Cardiac muscle cell (in vitro differentiated cells and primary cell): ENCODE data around the gene MAN2B2. TPM values are rescaled to one million over a fixed set of nuclear protein-coding genes. Genes with fewer than 3 reads are reported as not detected.

Experiments
- DNase-seq, 2 donors: peaks; one replicate each; pipeline versions ENCODE4 v3.0.0 to v3.0.0-alpha.2; 2010 to 2017; ENCODE audit warnings: low read depth in 1 of 2, low spot score in 1 of 2
- H3K27ac ChIP-seq: fragments of 200-600 bp; sonication (generic); 2 replicates; pipeline ENCODE4 v1.5.1; 2016
- H3K27me3 ChIP-seq: fragments of 200-600 bp; sonication (generic); 2 replicates; pipeline ENCODE4 v1.6.0; 2016; ENCODE audit warnings: control low read depth
- H3K36me3 ChIP-seq: fragments of 200-600 bp; sonication (generic); 2 replicates; pipeline ENCODE4 v1.5.1; 2016; ENCODE audit warnings: control low read depth
- H3K4me1 ChIP-seq: fragments of 200-600 bp; sonication (generic); 2 replicates; pipeline ENCODE4 v1.8.1; 2017; ENCODE audit warnings: low read depth, mild to moderate bottlenecking, mixed run types
- H3K4me3 ChIP-seq: fragments of 200-600 bp; sonication (generic); 2 replicates; pipeline ENCODE4 v1.5.1; 2016; ENCODE audit warnings: mild to moderate bottlenecking
- H3K9me3 ChIP-seq: fragments of 200-600 bp; sonication (generic); 2 replicates; pipeline ENCODE4 v1.5.1; 2017; ENCODE audit warnings: low read depth, mild to moderate bottlenecking, control low read depth
- polyA plus RNA-seq: library from polyadenylated mRNA; unstranded; fragments of >200 nt; fragmentation: Nextera tagmentation; extraction: Ambion mirVana; gene quantifications from 2 replicates; pipeline ENCODE4 v1.2.1, GENCODE V29; 2016
- total RNA-seq: library from RNA; depleted of rRNA; stranded (reverse); fragments of >200 nt; gene quantifications from 2 replicates; pipeline ENCODE4 v1.2.3, GENCODE V29; 2016
- TF ChIP-seq, protein P1 (sequence below): IDR thresholded peaks from 2 replicates; pipeline ENCODE4 v1.5.1; 2012; ENCODE audit warnings: low read depth, mild to moderate bottlenecking, low read length

MAN2B2 gene
- total and polyA plus RNA-seq, 2 experiments from 2014 or later: 5.4 to 8.2 TPM

DNA sequence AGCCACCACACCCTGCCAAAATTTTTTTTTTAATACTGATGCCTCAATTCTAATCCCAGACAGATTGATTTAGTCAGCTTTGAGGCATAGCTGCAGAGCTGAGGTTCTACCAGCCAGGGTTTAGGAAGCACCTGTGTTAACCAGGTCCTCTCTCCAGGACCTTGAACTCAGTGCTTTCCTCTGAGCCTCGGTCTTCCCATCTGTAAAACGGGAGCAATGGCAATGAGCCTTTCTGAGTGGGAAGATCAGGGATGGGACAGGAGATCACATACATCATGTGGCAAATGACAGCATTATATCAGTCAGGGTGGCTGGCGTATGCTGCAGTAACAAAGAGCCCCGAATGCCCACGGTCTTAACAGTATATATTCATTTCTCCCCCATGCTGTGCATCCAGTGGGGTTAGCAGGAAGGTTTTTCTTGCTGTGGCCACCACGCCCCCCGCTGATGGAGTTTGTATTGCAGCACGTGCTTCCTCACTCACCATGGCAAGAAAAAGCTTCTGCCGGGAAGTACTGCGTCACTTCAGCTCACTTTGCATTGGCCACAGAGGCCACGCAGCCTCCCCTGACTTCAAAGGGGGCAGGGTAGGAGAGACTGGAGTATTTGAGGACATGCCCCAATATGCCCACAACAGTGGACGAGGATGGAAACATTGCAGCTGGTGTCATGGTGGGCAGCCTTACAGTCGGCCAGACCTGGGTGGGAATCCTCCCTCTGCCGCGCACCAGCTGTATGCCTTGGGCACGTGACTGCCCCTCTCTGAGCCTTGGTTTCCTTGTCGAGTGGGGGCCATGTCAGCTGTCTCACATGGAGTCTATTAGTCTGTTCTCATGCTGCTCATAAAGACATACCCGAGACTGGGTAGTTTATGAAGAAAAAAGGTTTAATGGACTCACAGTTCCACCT, 41.4 kb downstream of the MAN2B2 start:
- Histone ChIP-seq H3K4me1 (no peaks in the 10 kb centered on the region), H3K27me3 (no peaks in the 10 kb centered on the region), H3K36me3 (no peaks in the 10 kb centered on the region), H3K9me3 (no peaks in the 10 kb centered on the region), H3K4me3 (no peak overlapping the region), H3K27ac (no peak overlapping the region)
- TF ChIP-seq, protein P1, sequence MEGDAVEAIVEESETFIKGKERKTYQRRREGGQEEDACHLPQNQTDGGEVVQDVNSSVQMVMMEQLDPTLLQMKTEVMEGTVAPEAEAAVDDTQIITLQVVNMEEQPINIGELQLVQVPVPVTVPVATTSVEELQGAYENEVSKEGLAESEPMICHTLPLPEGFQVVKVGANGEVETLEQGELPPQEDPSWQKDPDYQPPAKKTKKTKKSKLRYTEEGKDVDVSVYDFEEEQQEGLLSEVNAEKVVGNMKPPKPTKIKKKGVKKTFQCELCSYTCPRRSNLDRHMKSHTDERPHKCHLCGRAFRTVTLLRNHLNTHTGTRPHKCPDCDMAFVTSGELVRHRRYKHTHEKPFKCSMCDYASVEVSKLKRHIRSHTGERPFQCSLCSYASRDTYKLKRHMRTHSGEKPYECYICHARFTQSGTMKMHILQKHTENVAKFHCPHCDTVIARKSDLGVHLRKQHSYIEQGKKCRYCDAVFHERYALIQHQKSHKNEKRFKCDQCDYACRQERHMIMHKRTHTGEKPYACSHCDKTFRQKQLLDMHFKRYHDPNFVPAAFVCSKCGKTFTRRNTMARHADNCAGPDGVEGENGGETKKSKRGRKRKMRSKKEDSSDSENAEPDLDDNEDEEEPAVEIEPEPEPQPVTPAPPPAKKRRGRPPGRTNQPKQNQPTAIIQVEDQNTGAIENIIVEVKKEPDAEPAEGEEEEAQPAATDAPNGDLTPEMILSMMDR: no peak
- no peak for DNase-seq

DNA sequence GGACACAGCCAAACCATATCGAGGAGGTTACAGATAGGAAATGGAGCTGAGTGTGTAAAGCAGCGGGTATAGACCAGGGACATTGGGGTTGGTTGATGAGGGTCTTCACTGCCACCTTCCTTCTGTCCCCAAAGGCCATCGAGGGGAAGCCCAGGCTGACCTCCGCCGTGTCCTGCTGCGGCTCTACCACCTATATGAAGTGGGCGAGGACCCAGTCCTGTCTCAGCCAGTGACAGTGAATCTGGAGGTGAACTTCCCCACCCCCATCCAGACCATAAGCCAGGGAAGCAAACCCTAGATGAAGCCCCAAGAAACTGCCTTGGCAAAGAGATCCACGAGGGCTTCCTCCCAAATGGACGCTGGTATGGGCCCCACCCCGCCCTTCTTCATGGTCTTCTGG, 42.3 kb downstream of the MAN2B2 start:
- Histone ChIP-seq H3K36me3 (no peaks in the 10 kb centered on the region), H3K4me1 (no peaks in the 10 kb centered on the region), H3K27ac (no peak overlapping the region), H3K27me3 (no peaks in the 10 kb centered on the region), H3K9me3 (no peaks in the 10 kb centered on the region), H3K4me3 (no peak overlapping the region)
- TF ChIP-seq, protein P1: no peak
- no peak for DNase-seq

DNA sequence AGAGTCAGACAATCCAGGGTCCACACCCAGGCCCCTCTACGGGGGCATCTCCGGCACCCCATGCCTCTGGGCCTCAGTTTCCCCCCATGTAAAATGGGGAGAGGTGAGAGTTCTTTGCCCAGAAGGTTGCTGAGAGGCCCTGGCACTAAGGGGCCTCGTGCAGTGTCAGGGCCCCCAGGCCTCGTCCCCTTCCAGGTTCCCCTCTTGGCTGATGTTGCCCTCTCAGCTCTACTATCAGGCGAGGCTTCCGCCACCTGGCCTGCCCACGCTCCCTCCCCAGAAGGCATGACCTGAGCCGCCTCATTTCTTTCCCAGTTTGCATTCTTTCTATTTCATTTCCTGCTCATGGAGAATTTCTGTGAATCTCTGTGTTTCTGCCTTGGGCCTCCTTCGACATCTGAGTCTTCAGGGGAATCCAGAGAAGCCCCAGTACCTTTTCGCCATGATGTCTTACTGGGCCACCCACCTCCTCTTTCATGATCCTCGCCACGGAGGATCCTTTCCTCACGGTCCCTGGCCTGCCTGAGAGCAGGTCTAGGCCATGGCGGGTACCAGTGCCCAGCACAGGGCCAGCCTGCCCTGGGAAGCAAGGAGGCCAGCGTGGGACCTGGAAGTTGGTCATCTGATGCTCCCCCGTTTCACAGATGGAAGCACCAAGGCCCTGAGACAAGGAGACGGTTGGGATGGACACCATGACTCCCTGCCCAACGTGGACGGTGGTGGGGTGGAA, 43.6 kb downstream of the MAN2B2 start:
- H3K9me3 ChIP-seq: no peaks in the 10 kb centered on the region

DNA sequence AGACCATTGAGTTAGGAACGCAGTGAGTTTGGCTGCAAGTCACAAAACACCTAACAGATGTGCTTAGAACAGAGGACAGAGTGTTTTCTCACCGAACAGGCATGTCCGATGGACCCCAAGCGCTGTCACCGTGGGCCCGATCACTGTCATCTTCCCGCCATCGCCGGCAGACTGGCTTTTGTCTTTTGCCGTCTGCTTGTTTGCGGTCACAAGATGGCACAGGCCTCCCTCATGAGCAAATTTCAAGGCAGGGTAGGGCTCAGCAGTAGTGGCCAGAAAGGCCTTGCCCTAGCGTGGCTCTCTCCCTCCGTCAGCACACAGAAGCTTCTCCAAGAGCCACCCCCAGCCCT, 44.1 kb downstream of the MAN2B2 start:
- no peaks in the 10 kb centered on the region for H3K36me3 ChIP-seq

More for the DNA sequence above, 43.6 kb downstream of the MAN2B2 start:
- no peaks in the 10 kb centered on the region for H3K4me1 ChIP-seq
- no peak overlapping the region for H3K4me3 ChIP-seq
- H3K27me3 ChIP-seq: no peaks in the 10 kb centered on the region
- H3K36me3 ChIP-seq: no peaks in the 10 kb centered on the region
- H3K27ac ChIP-seq: no peak overlapping the region
- no peak for DNase-seq
- TF ChIP-seq, protein P1: no peak

DNA sequence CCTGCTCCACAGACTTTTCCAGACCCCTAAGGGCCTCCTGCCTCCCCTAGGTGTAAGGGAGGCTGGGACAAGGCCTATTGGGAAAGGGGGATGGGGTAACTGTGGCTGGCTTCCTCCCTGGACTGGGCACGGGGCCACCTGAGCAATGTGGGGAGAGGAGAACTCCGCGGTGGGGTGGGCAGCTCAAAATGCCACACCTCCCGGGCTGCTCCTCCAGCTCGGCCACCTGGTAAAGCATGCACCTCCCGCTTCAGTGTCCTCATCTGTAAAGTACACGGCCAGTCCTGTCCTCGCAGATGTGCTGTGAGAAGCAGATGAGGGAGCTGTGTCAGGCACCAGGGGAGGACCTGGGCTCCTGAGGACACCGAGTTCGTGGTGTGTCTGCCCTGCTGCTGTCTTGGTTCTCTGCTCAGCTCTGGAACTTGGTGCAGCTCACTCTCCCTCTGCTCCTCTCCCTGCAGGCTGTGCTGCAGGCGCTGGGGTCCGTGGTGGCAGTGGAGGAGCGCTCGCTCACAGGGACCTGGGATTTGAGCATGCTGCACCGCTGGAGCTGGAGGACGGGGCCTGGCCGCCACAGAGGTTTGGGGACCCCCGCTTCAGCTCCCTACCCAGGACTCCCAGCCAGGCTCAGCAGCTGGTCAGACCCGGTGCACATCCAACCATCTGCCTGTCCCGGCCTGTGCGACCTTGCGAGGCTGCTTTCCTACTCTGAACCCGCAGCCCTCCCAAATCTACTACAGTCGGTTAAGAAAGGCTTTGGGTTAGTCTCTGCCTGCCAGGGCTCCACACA, 44.7 kb downstream of the MAN2B2 start:
- H3K4me1 ChIP-seq: no peaks in the 10 kb centered on the region
- H3K27ac ChIP-seq: no peak overlapping the region
- TF ChIP-seq, protein P1: no peak
- H3K36me3 ChIP-seq: no peaks in the 10 kb centered on the region
- no peaks in the 10 kb centered on the region for H3K9me3 ChIP-seq
- H3K27me3 ChIP-seq: no peaks in the 10 kb centered on the region
- H3K4me3 ChIP-seq: no peak overlapping the region
- no peak for DNase-seq

More for the DNA sequence above, 44.1 kb downstream of the MAN2B2 start:
- H3K4me3 ChIP-seq: no peak overlapping the region
- no peaks in the 10 kb centered on the region for H3K27me3 ChIP-seq
- H3K4me1 ChIP-seq: no peaks in the 10 kb centered on the region
- no peaks in the 10 kb centered on the region for H3K9me3 ChIP-seq
- TF ChIP-seq, protein P1: no peak
- no peak for DNase-seq
- no peak overlapping the region for H3K27ac ChIP-seq
